GM12892 (cell line): ENCODE data around the gene PISD.

Source experiments
- POLR2A ChIP-seq: IDR thresholded peaks from 2 replicates; pipeline ENCODE4 v1.6.1; 2011; ENCODE audit warnings: low read depth, low read length, control low read depth
- POLR2AphosphoS5 ChIP-seq: IDR thresholded peaks from 2 replicates; pipeline ENCODE4 v1.6.1; 2011; ENCODE audit warnings: low read depth, low read length, control low read depth
- TAF1 ChIP-seq: IDR thresholded peaks from 2 replicates; pipeline ENCODE4 v1.6.1; 2011; ENCODE audit warnings: low read depth, mild to moderate bottlenecking, control low read depth, low read length, borderline replicate concordance

DNA sequence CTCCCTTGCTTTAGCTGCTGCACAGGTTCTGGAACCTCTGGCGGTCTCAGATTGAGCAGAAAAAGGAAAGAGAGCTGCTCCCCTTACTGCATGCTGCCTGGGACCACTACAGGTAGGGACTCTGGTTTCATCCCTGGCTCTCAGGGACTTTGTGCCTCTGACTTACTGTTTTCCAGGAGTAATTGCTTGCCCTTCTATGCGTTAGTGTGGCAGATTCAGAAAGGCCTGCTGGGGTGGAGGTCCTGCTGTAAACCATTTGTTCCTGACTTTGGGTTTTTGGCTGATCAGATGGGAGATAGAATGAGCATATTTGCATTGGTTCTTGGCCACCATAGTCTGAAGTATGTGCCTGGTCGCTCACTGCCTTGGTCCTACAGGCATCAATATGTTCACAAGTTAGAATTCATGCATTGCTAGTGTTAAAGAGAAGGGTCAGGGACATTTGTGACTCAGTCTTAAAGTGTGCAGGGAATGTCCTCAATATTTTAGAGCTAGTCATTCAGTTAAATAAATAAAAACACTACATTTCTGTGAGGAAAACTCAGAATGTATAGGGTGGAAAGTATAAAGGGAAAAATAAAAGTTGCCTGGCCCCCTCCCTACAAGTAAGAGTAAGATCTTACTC lies 78.0 kb downstream of the PISD start:
- no peak for TF ChIP-seq TAF1
- TF ChIP-seq POLR2A, result no peak
- no peak for TF ChIP-seq POLR2AphosphoS5
